IMR-90 (cell line): Measurements from ENCODE around the gene XDH. TPM values are rescaled to one million over a fixed set of nuclear protein-coding genes. Genes with fewer than 3 reads are reported as not detected.

ENCODE experiments used
- ATAC-seq: fragments of 200-7000 bp; cut with Tn5 transposase; 2 replicates; pipeline ENCODE4 v1.9.1; 2020; ENCODE audit warnings: low read depth, mild to moderate bottlenecking, moderate library complexity
- BruUV-seq: library from RNA; stranded (reverse); fragments of 400-500 nt; replicated peaks from 2 replicates; lab custom pipeline; 2021; lab: Mats Ljungman, UMichigan
- CTCF ChIA-PET: fragments of 300-600 bp; formaldehyde crosslinking; extraction: SDS; loops from one replicate; lab custom pipeline; 2021; ENCODE audit warnings: antibody characterized with exemption; lab: Yijun Ruan, JAX
- POLR2A ChIA-PET: fragments of 300-600 bp; sonication (Branson Sonifier 250); formaldehyde crosslinking; loops from one replicate; lab custom pipeline; 2022; ENCODE audit warnings: antibody characterized with exemption; ENCODE audit not compliant: unreplicated experiment; lab: Charles Lee
- DNase-seq: peaks from one replicate; pipeline ENCODE4 v3.0.0; 2013
- H2AFZ ChIP-seq: replicated peaks from 2 replicates; pipeline ENCODE3; 2013; ENCODE audit warnings: low read length, mild to moderate bottlenecking; ENCODE audit not compliant: poor library complexity
- H2AK5ac ChIP-seq: 2 replicates; pipeline ENCODE4 v1.6.1; 2013; ENCODE audit warnings: low read depth, low read length, inconsistent platforms
- H2AK9ac ChIP-seq: replicated peaks from 2 replicates; pipeline ENCODE3; 2013; ENCODE audit warnings: mild to moderate bottlenecking, low read depth, low read length, moderate library complexity; ENCODE audit not compliant: poor library complexity
- H2BK120ac ChIP-seq: 2 replicates; pipeline ENCODE4 v1.6.1; 2013; ENCODE audit warnings: low read depth, low read length, inconsistent platforms
- H2BK15ac ChIP-seq: 3 replicates; pipeline ENCODE4 v1.6.1; 2013; ENCODE audit warnings: low read depth, low read length, inconsistent platforms
- H2BK20ac ChIP-seq: 2 replicates; pipeline ENCODE4 v1.6.1; 2013; ENCODE audit warnings: low read depth, mild to moderate bottlenecking, inconsistent platforms, low read length, moderate library complexity
- H2BK5ac ChIP-seq: 2 replicates; pipeline ENCODE4 v1.6.1; 2013; ENCODE audit warnings: mild to moderate bottlenecking, low read depth, low read length, inconsistent platforms; ENCODE audit not compliant: poor library complexity, severe bottlenecking
- H3K14ac ChIP-seq: replicated peaks from 2 replicates; pipeline ENCODE4 v1.6.1; 2013; ENCODE audit warnings: low read depth, low read length, inconsistent platforms
- H3K18ac ChIP-seq: 2 replicates; pipeline ENCODE4 v1.6.1; 2013; ENCODE audit warnings: low read depth, low read length, control low read depth
- H3K23ac ChIP-seq: 2 replicates; pipeline ENCODE4 v1.6.1; 2013; ENCODE audit warnings: low read depth, low read length, inconsistent platforms
- H3K27ac ChIP-seq: 2 replicates; pipeline ENCODE4 v1.5.1; 2013; ENCODE audit warnings: mild to moderate bottlenecking, control low read depth, low read length; ENCODE audit not compliant: insufficient read depth
- H3K27me3 ChIP-seq: 2 replicates; pipeline ENCODE4 v1.6.1; 2013; ENCODE audit warnings: low read length; ENCODE audit not compliant: control insufficient read depth, insufficient read depth
- H3K36me3 ChIP-seq: 2 replicates; pipeline ENCODE4 v1.6.1; 2013; ENCODE audit warnings: low read length, mixed read lengths; ENCODE audit not compliant: control insufficient read depth, insufficient read depth
- H3K4ac ChIP-seq: 2 replicates; pipeline ENCODE4 v1.6.1; 2013; ENCODE audit warnings: low read depth, low read length, inconsistent platforms
- H3K4me1 ChIP-seq: 2 replicates; pipeline ENCODE4 v1.6.1; 2013; ENCODE audit warnings: low read length, mixed read lengths; ENCODE audit not compliant: control insufficient read depth, insufficient read depth
- H3K4me2 ChIP-seq: 2 replicates; pipeline ENCODE4 v1.6.1; 2013; ENCODE audit warnings: low read depth, mild to moderate bottlenecking, control low read depth, low read length, moderate library complexity
- H3K4me3 ChIP-seq: 2 replicates; pipeline ENCODE4 v1.5.1; 2013; ENCODE audit warnings: low read depth, mild to moderate bottlenecking, control low read depth, low read length, moderate library complexity; ENCODE audit not compliant: insufficient read depth
- H3K56ac ChIP-seq: 2 replicates; pipeline ENCODE4 v1.6.1; 2013; ENCODE audit warnings: low read length, inconsistent platforms; ENCODE audit not compliant: insufficient read depth; ENCODE audit errors: extremely low read depth
- H3K79me1 ChIP-seq, 2 experiments: 2 replicates each; pipeline ENCODE4 v1.6.1; 2013; ENCODE audit warnings: low read length in 2 of 2, inconsistent platforms in 1 of 2, low read depth in 1 of 2
- H3K9ac ChIP-seq: 2 replicates; pipeline ENCODE4 v1.6.1; 2013; ENCODE audit warnings: low read depth, low read length, control low read depth
- H3K9me1 ChIP-seq: 2 replicates; pipeline ENCODE4 v1.6.1; 2013; ENCODE audit warnings: low read length, inconsistent platforms; ENCODE audit not compliant: insufficient read depth
- H3K9me3 ChIP-seq: 2 replicates; pipeline ENCODE4 v1.6.1; 2013; ENCODE audit warnings: low read length; ENCODE audit not compliant: control insufficient read depth, insufficient read depth
- H4K20me1 ChIP-seq: 2 replicates; pipeline ENCODE4 v1.6.1; 2013; ENCODE audit warnings: low read length, inconsistent platforms; ENCODE audit not compliant: insufficient read depth
- H4K5ac ChIP-seq: 2 replicates; pipeline ENCODE4 v1.6.1; 2013; ENCODE audit warnings: mild to moderate bottlenecking, low read depth, low read length, control low read depth
- H4K8ac ChIP-seq, 2 experiments: 2 replicates each; pipeline ENCODE4 v1.6.1; 2013; ENCODE audit warnings: low read depth in 2 of 2, low read length in 2 of 2, control low read depth in 1 of 2, inconsistent platforms in 1 of 2
- H4K91ac ChIP-seq: 2 replicates; pipeline ENCODE4 v1.6.1; 2013; ENCODE audit warnings: low read depth, low read length, inconsistent platforms; ENCODE audit not compliant: insufficient read depth
- MAZ ChIP-seq: IDR thresholded peaks from 2 replicates; pipeline ENCODE4 v1.6.1; 2012; ENCODE audit warnings: low read depth, mild to moderate bottlenecking, low read length, improper control_type of control experiment, moderate library complexity, borderline replicate concordance
- MXI1 ChIP-seq: IDR thresholded peaks from 2 replicates; pipeline ENCODE4 v1.6.1; 2012; ENCODE audit warnings: low read depth, mild to moderate bottlenecking, low read length, moderate library complexity, borderline replicate concordance
- WGBS, 2 experiments: methylation state at CpG; one replicate each; pipeline versions ENCODE4 v1.1.5 to v1.1.7; 2013; ENCODE audit warnings: missing lambda C conversion rate in 2 of 2; ENCODE audit not compliant: insufficient read length in 1 of 2; ENCODE audit errors: extremely low coverage in 2 of 2; 5-methylcytosine and 5-hydroxymethylcytosine counted together
- dilution Hi-C: fragments of 300-500 bp; cut with HindIII; formaldehyde crosslinking; loops from one replicate; pipeline ENCODE4 v1.14.3; 2018; ENCODE audit warnings: low sequenced_read_pairs; ENCODE audit not compliant: unreplicated experiment
- in situ Hi-C: fragments of 300-500 bp; cut with MboI; formaldehyde crosslinking; loops from 3 replicates; pipeline ENCODE4 v1.14.3; 2019; ENCODE audit warnings: low sequenced_read_pairs, inconsistent platforms, mixed read lengths
- intact Hi-C: fragments of 100-400 bp; cut with micrococcal nuclease; formaldehyde crosslinking; loops from 2 replicates; pipeline ENCODE4 v1.10.0; 2022
- polyA plus RNA-seq, 3 experiments: library from polyadenylated mRNA; depleted of rRNA; stranded (reverse); fragments of >200 nt; gene quantifications; 2 replicates each; pipeline ENCODE4 v1.2.3, GENCODE V29; 2012; ENCODE audit warnings: low replicate concordance in 1 of 3
- total RNA-seq: library from RNA; depleted of rRNA; stranded (reverse); fragments of >200 nt; gene quantifications from 2 replicates; pipeline ENCODE4 v1.2.3, GENCODE V29; 2012
- TF ChIP-seq, protein P1 (sequence below): conservative IDR thresholded peaks from 2 replicates; pipeline ENCODE4 v1.5.1; 2012; ENCODE audit warnings: mild to moderate bottlenecking, low read depth, low read length, improper control_type of control experiment

The XDH gene
- total and polyA plus RNA-seq, 2 of the 4 experiments (the other 2 are of a cell fraction) = 0.46 to 1.1 TPM

DNA sequence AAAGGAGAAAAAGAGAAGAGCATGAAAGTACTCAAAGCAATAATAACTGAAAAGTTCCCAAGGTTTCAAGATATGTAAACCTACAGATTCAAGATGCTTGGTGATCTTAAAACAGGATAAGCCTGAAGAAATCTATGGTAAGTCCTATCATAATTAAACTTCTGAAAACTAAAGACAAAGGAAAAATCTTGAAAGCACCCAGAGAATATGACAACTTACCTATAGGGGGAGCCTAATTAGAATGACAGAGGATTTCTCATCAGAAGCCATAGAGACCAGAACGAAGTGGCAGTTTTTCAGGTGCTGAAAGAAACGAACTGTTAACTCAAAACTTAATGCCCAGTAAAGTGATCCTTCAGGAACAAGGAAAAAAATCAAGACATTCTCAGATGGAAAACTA is 59.7 kb downstream of the XDH start:
- CTCF ChIA-PET = no interaction called here
- no peak overlapping the region for H3K27ac ChIP-seq
- H2AFZ ChIP-seq = no peak overlapping the region
- no peak overlapping the region for H3K23ac ChIP-seq
- H4K20me1 ChIP-seq = no peaks in the 10 kb centered on the region
- no peak overlapping the region for H3K9ac ChIP-seq
- TF ChIP-seq, protein P1, sequence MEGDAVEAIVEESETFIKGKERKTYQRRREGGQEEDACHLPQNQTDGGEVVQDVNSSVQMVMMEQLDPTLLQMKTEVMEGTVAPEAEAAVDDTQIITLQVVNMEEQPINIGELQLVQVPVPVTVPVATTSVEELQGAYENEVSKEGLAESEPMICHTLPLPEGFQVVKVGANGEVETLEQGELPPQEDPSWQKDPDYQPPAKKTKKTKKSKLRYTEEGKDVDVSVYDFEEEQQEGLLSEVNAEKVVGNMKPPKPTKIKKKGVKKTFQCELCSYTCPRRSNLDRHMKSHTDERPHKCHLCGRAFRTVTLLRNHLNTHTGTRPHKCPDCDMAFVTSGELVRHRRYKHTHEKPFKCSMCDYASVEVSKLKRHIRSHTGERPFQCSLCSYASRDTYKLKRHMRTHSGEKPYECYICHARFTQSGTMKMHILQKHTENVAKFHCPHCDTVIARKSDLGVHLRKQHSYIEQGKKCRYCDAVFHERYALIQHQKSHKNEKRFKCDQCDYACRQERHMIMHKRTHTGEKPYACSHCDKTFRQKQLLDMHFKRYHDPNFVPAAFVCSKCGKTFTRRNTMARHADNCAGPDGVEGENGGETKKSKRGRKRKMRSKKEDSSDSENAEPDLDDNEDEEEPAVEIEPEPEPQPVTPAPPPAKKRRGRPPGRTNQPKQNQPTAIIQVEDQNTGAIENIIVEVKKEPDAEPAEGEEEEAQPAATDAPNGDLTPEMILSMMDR = peak; percentile 40
- TF ChIP-seq MAZ (no peak), MXI1 (no peak)
- no peak overlapping the region for H2BK20ac ChIP-seq
- no peaks in the 10 kb centered on the region for H3K9me1 ChIP-seq
- H2AK9ac ChIP-seq = no peak overlapping the region
- no peak overlapping the region for H2AK5ac ChIP-seq
- H4K8ac ChIP-seq = no peak overlapping the region
- H3K4ac ChIP-seq = no peak overlapping the region
- H3K9me3 ChIP-seq = no peaks in the 10 kb centered on the region
- intact Hi-C loops = no loop called here
- BruUV-seq = no TSS peak
- H4K5ac ChIP-seq = no peak overlapping the region
- no peak overlapping the region for H3K4me2 ChIP-seq
- no peak for ATAC-seq
- H4K91ac ChIP-seq = no peak overlapping the region
- no peak overlapping the region for H3K56ac ChIP-seq
- no peak overlapping the region for H3K18ac ChIP-seq
- no peak overlapping the region for H2BK15ac ChIP-seq
- dilution Hi-C loops = no loop called here
- H3K79me1 ChIP-seq = no peaks in the 10 kb centered on the region
- no peak overlapping the region for H3K14ac ChIP-seq
- no peaks in the 10 kb centered on the region for H3K4me1 ChIP-seq
- H2BK5ac ChIP-seq = no peak overlapping the region
- WGBS, 2 experiments = no CpG with 5 or more reads among the region's 2 CpGs
- H3K4me3 ChIP-seq = no peak overlapping the region
- no peak overlapping the region for H2BK120ac ChIP-seq
- POLR2A ChIA-PET = no interaction called here
- in situ Hi-C loops = no loop called here
- DNase-seq = no peak
- no peaks in the 10 kb centered on the region for H3K36me3 ChIP-seq
- no peaks in the 10 kb centered on the region for H3K27me3 ChIP-seq
